Right ventricle myocardium superior (tissue), 1 donor: ENCODE data around the gene TOR1B. TPM values are rescaled to one million over a fixed set of nuclear protein-coding genes. Genes with fewer than 3 reads are reported as not detected.

Experiments
- ATAC-seq: fragments of 200-7000 bp; cut with Tn5 transposase; one replicate; pipeline ENCODE4 v1.9.1; 2020; ENCODE audit warnings: mild to moderate bottlenecking; ENCODE audit not compliant: poor library complexity
- DNase-seq: peaks from one replicate; pipeline ENCODE4 v3.0.0-alpha.2; 2020
- intact Hi-C: fragments of 100-400 bp; cut with DNase I; formaldehyde crosslinking; loops from one replicate; pipeline ENCODE4 v1.11.2; 2022
- total RNA-seq: library from RNA; stranded (reverse); fragmentation: NEBNext Ultra II Directional; extraction: Animal tissue kit (Norgen Biotek cat#: 25700); gene quantifications from one replicate; pipeline ENCODE4 v1.2.1, GENCODE V29; 2021
- donor health status: DM: no; HTN: yes; CAD: no; lungs with severe emphysema.

The TOR1B gene
- total RNA-seq, 1 donor from 2014 or later: 10.0 TPM

DNA sequence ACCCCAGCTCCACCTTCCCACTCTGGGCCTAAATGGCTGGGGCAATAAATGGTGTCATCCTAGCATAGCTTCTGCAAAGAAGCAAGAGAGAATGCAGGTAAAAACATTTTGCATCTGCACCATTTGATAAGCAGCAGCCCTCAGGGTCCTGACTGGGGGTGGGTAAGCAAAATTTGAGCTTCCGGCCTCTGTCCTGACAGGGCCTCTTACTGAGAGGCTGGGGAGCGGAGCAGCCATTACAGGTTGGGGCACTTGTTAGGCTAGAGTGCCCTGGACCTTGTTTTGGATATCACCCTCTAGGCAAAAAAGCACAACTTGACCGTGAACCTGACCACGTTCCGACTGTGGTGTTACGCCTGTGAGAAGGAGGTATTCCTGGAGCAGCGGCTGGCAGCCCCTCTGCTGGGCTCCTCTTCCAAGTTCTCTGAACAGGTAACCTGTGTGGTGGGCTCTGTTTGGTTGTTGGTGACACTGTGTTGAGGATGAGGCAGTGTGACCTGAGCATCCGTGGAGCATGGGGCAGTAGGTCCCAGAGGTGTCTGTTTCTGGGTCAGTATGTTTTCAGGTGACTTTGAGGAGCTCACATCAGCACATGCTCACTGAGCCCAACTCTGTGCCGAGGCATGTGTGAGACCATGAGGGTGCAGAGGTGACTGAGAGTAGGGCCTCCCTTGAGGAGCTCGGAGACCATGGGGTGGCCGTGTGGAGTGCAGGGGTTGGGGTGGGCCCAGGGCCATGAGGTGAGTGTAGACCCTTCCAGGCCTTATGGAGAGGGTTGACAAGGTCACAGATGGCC, 55.4 kb downstream of the TOR1B start:
- ATAC-seq: no peak
- DNase-seq: no peak
- intact Hi-C loops: no loop called here

Other genes with a start within 250 kb of the TOR1B start
- not detected for gene C9orf50, start 182.1 kb upstream of the TOR1B start, total RNA-seq
- 66.7 TPM for gene NTMT1, start 177.0 kb upstream of the TOR1B start, total RNA-seq
- 7.9 TPM for gene ASB6, start 161.0 kb upstream of the TOR1B start, total RNA-seq
- gene PRRX2, start 137.5 kb upstream of the TOR1B start, total RNA-seq: 0.89 TPM
- 4.5 TPM for gene PTGES, start 50.1 kb upstream of the TOR1B start, total RNA-seq
- 12.0 TPM for gene TOR1A, start 21.0 kb downstream of the TOR1B start, total RNA-seq
- 31.4 TPM for gene C9orf78, start 32.1 kb downstream of the TOR1B start, total RNA-seq
- 10.4 TPM for gene USP20, start 32.3 kb downstream of the TOR1B start, total RNA-seq
- 21.5 TPM for gene FNBP1, start 240.0 kb downstream of the TOR1B start, total RNA-seq